Heart left ventricle (tissue), 16 donors: ENCODE results near the gene KIF26B. TPM values are rescaled to one million over a fixed set of nuclear protein-coding genes. Genes with fewer than 3 reads are reported as not detected.
A peak's percentile ranks its signal among the peaks of the same experiment; 100 is the strongest.

Experiments used
- ATAC-seq, 4 donors: fragments of 200-7000 bp; cut with Tn5 transposase; one replicate each; pipeline ENCODE4 v1.9.1; 2020 to 2022; ENCODE audit warnings: moderate library complexity in 4 of 4, mild to moderate bottlenecking in 3 of 4, moderate number of reproducible peaks in 1 of 4
- DNase-seq, 5 donors: peaks; one replicate each; pipeline ENCODE4 v3.0.0-alpha.2; 2020
- H3K27ac ChIP-seq, 12 donors: fragments of 200-600 bp; sonication (generic) in 4 of 12; one replicate each; pipeline versions ENCODE4 v1.5.0 to v1.8.0; 2016 to 2022; ENCODE audit warnings: mild to moderate bottlenecking in 2 of 12
- H3K27me3 ChIP-seq, 9 donors: fragments of 200-600 bp; sonication (generic) in 2 of 9; one replicate each; pipeline versions ENCODE4 v1.5.1 to v1.8.0; 2016 to 2022; ENCODE audit warnings: mild to moderate bottlenecking in 3 of 9
- H3K36me3 ChIP-seq, 9 donors: fragments of 200-600 bp; sonication (generic) in 2 of 9; one replicate each; pipeline versions ENCODE4 v1.5.0 to v1.8.0; 2018 to 2022; ENCODE audit warnings: mild to moderate bottlenecking in 2 of 9
- H3K4me1 ChIP-seq, 12 donors: fragments of 200-600 bp; sonication (generic) in 4 of 12; one replicate each; pipeline versions ENCODE4 v1.5.0 to v1.8.0; 2016 to 2022; ENCODE audit warnings: mild to moderate bottlenecking in 3 of 12
- H3K4me3 ChIP-seq, 12 donors: fragments of 200-600 bp; sonication (generic) in 4 of 12; one replicate each; pipeline versions ENCODE4 v1.5.0 to v1.8.0; 2017 to 2022; ENCODE audit warnings: mild to moderate bottlenecking in 9 of 12, moderate library complexity in 4 of 12
- H3K9me3 ChIP-seq, 12 donors: fragments of 200-600 bp; sonication (generic) in 4 of 12; one replicate each; pipeline versions ENCODE4 v1.5.0 to v1.8.0; 2016 to 2022; ENCODE audit warnings: mild to moderate bottlenecking in 1 of 12
- POLR2A ChIP-seq, 2 donors: fragments of 450-650 bp; IDR thresholded peaks; one replicate each; pipeline ENCODE4 v1.6.1; 2017; ENCODE audit warnings: antibody characterized with exemption in 2 of 2, mild to moderate bottlenecking in 2 of 2, moderate library complexity in 2 of 2
- WGBS, 4 donors: extraction: QIAGEN DNeasy Blood & Tissue Kit in 2 of 4; methylation state at CpG; one replicate each; pipeline versions ENCODE4 v1.1.5 to v1.1.7; 2013 to 2018; 5-methylcytosine and 5-hydroxymethylcytosine counted together
- intact Hi-C, 10 donors: fragments of 100-400 bp; cut with DNase I; formaldehyde crosslinking; loops; one replicate each; pipeline versions ENCODE4 v1.11.1 to v1.14.2; 2022
- polyA plus RNA-seq, 2 donors: library from polyadenylated mRNA; stranded (reverse); fragments of 200-250 nt; gene quantifications; one replicate each; pipeline ENCODE4 v1.2.3, GENCODE V29; 2013
- total RNA-seq, 9 donors: library from RNA; depleted of rRNA in 2 of 9; stranded (reverse); fragments of >200 nt in 2 of 9; fragmentation: NEBNext Ultra II Directional in 3 of 9; extraction: Animal tissue kit (Norgen Biotek cat#: 25700) in 3 of 9; gene quantifications; one replicate each; pipeline versions ENCODE4 v1.1.0 to v1.2.4, GENCODE V29; 2016 to 2023
- TF ChIP-seq, protein P1 (sequence below), 12 donors: fragments of 200-600 bp; sonication (generic) in 4 of 12; IDR thresholded peaks; one replicate each; pipeline versions ENCODE4 v1.5.0 to v1.8.0; 2018 to 2022; ENCODE audit warnings: antibody characterized with exemption in 12 of 12, mild to moderate bottlenecking in 5 of 12
- donor health status: ischemic (EF 13 %, LVEDD 7.1; RV severe dilation, severe dysfunction).
- donor health status: healthy with polysubstance abuse.
- donor health status: DM: no; HTN: yes; CAD: no.
- donor health status: DM: no; HTN: no; CAD: no.
- donor health status: ischemic (EF 25% LVEDD 6.9; RV normal size, moderate dysfunction).
- donor health status: ischemic (EF 25% LVEDD 5.7; RV mildly dilated, moderate dysfunction).
- donor health status: healthy.
- donor health status: DM: yes; HTN: yes; CAD: no.
- donor health status: ischemic (EF 35%, LVEDD 5.7; RV mildly dilated, moderate dysfunction).
- donor health status: nonischemic (EF 11% LVEDD 7.7; RV severe dilation, severe dysfunction).
- donor health status: DM: yes; HTN: yes; CAD: no.
- donor health status: PGD.
- donor health status: ischemic (EF 29% LVEDD 5.4; RV normal size, mild dysfunction).
- donor health status: nonischemic (EF 23%, LVEDD 6.1; RV moderate dilation, normal function).

KIF26B gene
- total and polyA plus RNA-seq, 11 donors: 1.2 to 7.0 (median 2.3) TPM

- ATAC-seq (no peak), DNase-seq (no peak)
- H3K4me1 ChIP-seq: peaks cover 0 to 8% (median 0%) of the 10 kb centered on the region in 12 donors
- 53 to 71% (median 60%) methylated on average over 4 of the region's 4 CpGs for WGBS, 4 donors
- intact Hi-C loops: no loop called here
- H3K27me3 ChIP-seq: no peaks in the 10 kb centered on the region
- peak overlapping the region in 1 of 12 donors; percentile 47 for H3K27ac ChIP-seq
- H3K36me3 ChIP-seq: no peaks in the 10 kb centered on the region
- H3K4me3 ChIP-seq: peak overlapping the region in 1 of 12 donors; percentile 18
- TF ChIP-seq, protein P1, sequence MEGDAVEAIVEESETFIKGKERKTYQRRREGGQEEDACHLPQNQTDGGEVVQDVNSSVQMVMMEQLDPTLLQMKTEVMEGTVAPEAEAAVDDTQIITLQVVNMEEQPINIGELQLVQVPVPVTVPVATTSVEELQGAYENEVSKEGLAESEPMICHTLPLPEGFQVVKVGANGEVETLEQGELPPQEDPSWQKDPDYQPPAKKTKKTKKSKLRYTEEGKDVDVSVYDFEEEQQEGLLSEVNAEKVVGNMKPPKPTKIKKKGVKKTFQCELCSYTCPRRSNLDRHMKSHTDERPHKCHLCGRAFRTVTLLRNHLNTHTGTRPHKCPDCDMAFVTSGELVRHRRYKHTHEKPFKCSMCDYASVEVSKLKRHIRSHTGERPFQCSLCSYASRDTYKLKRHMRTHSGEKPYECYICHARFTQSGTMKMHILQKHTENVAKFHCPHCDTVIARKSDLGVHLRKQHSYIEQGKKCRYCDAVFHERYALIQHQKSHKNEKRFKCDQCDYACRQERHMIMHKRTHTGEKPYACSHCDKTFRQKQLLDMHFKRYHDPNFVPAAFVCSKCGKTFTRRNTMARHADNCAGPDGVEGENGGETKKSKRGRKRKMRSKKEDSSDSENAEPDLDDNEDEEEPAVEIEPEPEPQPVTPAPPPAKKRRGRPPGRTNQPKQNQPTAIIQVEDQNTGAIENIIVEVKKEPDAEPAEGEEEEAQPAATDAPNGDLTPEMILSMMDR (IDR thresholded peaks at IDR 0.05): no peak
- no peak for TF ChIP-seq POLR2A (IDR thresholded peaks at IDR 0.05)
- H3K9me3 ChIP-seq: no peaks in the 10 kb centered on the region
These were observed 460.2 kb downstream of the KIF26B start for GRCh38 chr1:245615001-245615400.

- no peak for DNase-seq
- intact Hi-C loops: no loop called here
- TF ChIP-seq, protein P1 (IDR thresholded peaks at IDR 0.05): no peak
- no peak for TF ChIP-seq POLR2A (IDR thresholded peaks at IDR 0.05)
- Histone ChIP-seq H3K4me3 (no peak overlapping the region), H3K27ac (no peak overlapping the region), H3K4me1 (no peaks in the 10 kb centered on the region), H3K27me3 (no peaks in the 10 kb centered on the region), H3K36me3 (no peaks in the 10 kb centered on the region), H3K9me3 (no peaks in the 10 kb centered on the region)
- ATAC-seq: no peak
- WGBS, 4 donors: 63 to 75% (median 68%) methylated on average over 5 of the region's 5 CpGs
These were observed 466.8 kb downstream of the KIF26B start for GRCh38 chr1:245621589-245621988.

DNA sequence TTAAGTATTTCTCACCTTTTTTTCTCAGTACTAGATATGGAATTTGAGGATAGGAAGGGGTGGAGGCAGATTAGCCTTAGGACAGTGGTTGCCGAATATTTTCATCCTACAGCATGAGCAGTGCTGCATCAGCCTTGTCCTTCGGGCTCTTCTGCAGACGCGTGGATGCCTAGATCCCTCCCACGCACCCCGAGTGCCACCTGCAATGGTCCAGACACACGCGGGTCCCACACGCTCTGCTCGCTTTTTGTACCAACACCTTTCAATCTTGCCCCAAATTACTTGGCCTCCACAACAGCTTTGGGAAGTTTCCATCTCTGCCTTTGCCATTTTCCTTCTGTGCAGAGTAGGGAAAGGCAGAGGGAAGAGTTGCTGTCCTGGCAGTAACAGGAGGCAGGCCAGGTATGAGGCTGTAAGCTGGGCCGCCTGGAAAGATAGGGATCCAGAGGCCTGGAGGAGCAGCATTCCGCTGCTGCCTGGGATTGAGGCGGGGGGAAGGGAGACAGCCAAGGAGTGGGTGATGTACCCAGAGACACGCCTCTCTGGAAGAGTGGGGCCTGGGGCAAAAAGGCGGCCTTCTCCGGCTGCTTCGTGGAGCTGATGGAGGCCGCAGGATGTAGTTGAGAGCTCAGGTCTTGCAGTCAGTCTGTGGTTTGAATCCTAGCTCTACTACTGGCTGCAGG is 467.7 kb downstream of the KIF26B start:
- Histone ChIP-seq H3K4me3 (no peak overlapping the region), H3K9me3 (no peaks in the 10 kb centered on the region), H3K36me3 (no peaks in the 10 kb centered on the region), H3K27ac (no peak overlapping the region), H3K27me3 (no peaks in the 10 kb centered on the region), H3K4me1 (no peaks in the 10 kb centered on the region)
- TF ChIP-seq, protein P1 (IDR thresholded peaks at IDR 0.05): no peak
- TF ChIP-seq POLR2A (IDR thresholded peaks at IDR 0.05): no peak
- intact Hi-C loops: no loop called here
- ATAC-seq (no peak), DNase-seq (no peak)
- 85 to 91% (median 87%) methylated on average over 18 of the region's 18 CpGs for WGBS, 4 donors

DNA sequence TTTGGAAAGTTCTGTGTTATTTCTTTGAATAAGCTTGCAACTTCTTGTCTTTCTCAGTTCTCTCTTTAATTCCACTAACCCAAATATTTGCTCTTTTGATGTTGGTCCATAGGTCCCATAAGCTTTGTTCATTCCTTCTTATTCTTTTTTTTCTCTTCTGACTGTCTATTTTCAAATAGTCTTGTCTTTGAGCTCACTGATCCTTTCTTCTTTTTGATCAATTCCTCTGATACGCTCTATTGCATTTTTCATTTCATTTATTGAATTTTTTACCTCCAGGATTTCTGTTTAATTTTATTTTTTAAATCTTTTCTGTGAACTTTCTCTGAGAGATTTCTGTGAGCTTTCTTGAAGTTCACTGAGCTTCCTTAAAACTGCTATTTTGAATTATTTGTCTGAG is 486.6 kb downstream of the KIF26B start:
- H3K9me3 ChIP-seq: peaks cover 0 to 65% (median 13%) of the 10 kb centered on the region in 12 donors
- TF ChIP-seq, protein P1 (IDR thresholded peaks at IDR 0.05): no peak
- no peak for TF ChIP-seq POLR2A (IDR thresholded peaks at IDR 0.05)
- H3K4me1 ChIP-seq: no peaks in the 10 kb centered on the region
- no peak overlapping the region for H3K4me3 ChIP-seq
- no peaks in the 10 kb centered on the region for H3K36me3 ChIP-seq
- intact Hi-C loops: no loop called here
- ATAC-seq (no peak), DNase-seq (no peak)
- 99 to 100% (median 99%) methylated on average over 1 of the region's 1 CpG for WGBS, 4 donors
- no peaks in the 10 kb centered on the region for H3K27me3 ChIP-seq
- no peak overlapping the region for H3K27ac ChIP-seq
